IMR-90 (cell line): ENCODE results near the gene FOXD4L4.
"Not testable (repeated sequence)": the region's sequence is repeated elsewhere in the genome, so short reads cannot be mapped to it uniquely, and the experiment has no call there.

Experiments used
- CEBPB ChIP-seq: IDR thresholded peaks from 2 replicates; pipeline ENCODE4 v1.6.1; 2012; ENCODE audit warnings: low read depth, low read length, improper control_type of control experiment
- MAFK ChIP-seq: IDR thresholded peaks from 2 replicates; pipeline ENCODE4 v1.6.1; 2012; ENCODE audit warnings: low read depth, low read length, improper control_type of control experiment
- MXI1 ChIP-seq: IDR thresholded peaks from 2 replicates; pipeline ENCODE4 v1.6.1; 2012; ENCODE audit warnings: low read depth, mild to moderate bottlenecking, low read length, moderate library complexity, borderline replicate concordance
- NFE2L2 ChIP-seq: fragments of 150-350 bp; IDR thresholded peaks from 2 replicates; pipeline ENCODE4 v1.6.1; 2016; ENCODE audit warnings: low read depth, mild to moderate bottlenecking, low read length
- POLR2A ChIP-seq: IDR thresholded peaks from 2 replicates; pipeline ENCODE4 v1.6.1; 2012; ENCODE audit warnings: mild to moderate bottlenecking, low read depth, low read length
- RAD21 ChIP-seq: IDR thresholded peaks from 2 replicates; pipeline ENCODE4 v1.6.1; 2012; ENCODE audit warnings: low read length, improper control_type of control experiment
- RFX5 ChIP-seq: IDR thresholded peaks from 2 replicates; pipeline ENCODE4 v1.8.0; 2012; ENCODE audit warnings: low read depth, mild to moderate bottlenecking, low read length, moderate library complexity
- SMC3 ChIP-seq: fragments of 150-350 bp; IDR thresholded peaks from 2 replicates; pipeline ENCODE4 v1.6.1; 2016; ENCODE audit warnings: low read depth, mild to moderate bottlenecking, antibody characterized with exemption, low read length, moderate library complexity
- TF ChIP-seq, protein P1 (sequence below): conservative IDR thresholded peaks from 2 replicates; pipeline ENCODE4 v1.5.1; 2012; ENCODE audit warnings: mild to moderate bottlenecking, low read depth, low read length, improper control_type of control experiment
- TF ChIP-seq, protein P2 (sequence below): fragments of 150-350 bp; IDR thresholded peaks from 2 replicates; pipeline ENCODE4 v1.6.1; 2017; ENCODE audit warnings: mild to moderate bottlenecking, antibody characterized with exemption, low read length, low read depth

DNA sequence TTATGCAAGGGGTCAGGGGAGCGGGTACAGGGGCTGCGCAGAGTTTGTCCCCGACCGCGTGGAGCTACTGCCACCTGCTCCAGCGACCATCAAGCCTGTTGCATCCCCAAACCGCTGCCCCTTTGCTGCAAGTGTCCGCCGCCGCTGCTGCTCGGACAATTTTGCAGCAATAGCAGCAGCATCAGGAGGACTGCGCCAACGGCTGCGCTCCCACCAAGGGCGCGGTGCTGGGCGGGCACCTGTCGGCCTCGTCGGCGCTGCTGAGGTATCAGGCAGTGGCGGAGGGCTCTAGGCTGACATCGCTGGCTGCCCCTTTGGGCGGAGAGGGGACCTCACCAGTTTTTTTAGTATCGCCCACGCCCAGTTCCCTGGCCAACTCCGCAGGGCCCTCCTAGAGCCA, 1.2 kb downstream of the FOXD4L4 start:
- TF ChIP-seq, protein P1, sequence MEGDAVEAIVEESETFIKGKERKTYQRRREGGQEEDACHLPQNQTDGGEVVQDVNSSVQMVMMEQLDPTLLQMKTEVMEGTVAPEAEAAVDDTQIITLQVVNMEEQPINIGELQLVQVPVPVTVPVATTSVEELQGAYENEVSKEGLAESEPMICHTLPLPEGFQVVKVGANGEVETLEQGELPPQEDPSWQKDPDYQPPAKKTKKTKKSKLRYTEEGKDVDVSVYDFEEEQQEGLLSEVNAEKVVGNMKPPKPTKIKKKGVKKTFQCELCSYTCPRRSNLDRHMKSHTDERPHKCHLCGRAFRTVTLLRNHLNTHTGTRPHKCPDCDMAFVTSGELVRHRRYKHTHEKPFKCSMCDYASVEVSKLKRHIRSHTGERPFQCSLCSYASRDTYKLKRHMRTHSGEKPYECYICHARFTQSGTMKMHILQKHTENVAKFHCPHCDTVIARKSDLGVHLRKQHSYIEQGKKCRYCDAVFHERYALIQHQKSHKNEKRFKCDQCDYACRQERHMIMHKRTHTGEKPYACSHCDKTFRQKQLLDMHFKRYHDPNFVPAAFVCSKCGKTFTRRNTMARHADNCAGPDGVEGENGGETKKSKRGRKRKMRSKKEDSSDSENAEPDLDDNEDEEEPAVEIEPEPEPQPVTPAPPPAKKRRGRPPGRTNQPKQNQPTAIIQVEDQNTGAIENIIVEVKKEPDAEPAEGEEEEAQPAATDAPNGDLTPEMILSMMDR = not testable (repeated sequence)
- TF ChIP-seq CEBPB, SMC3, NFE2L2, RFX5, MAFK, POLR2A, MXI1, RAD21: not testable (repeated sequence)
- TF ChIP-seq, protein P2, sequence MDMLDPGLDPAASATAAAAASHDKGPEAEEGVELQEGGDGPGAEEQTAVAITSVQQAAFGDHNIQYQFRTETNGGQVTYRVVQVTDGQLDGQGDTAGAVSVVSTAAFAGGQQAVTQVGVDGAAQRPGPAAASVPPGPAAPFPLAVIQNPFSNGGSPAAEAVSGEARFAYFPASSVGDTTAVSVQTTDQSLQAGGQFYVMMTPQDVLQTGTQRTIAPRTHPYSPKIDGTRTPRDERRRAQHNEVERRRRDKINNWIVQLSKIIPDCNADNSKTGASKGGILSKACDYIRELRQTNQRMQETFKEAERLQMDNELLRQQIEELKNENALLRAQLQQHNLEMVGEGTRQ = not testable (repeated sequence)
